Activated B cell treated with CpG ODN at 0.5 μM for 24 hours (primary cell): ENCODE results near the gene OCIAD2. TPM values are rescaled to one million over a fixed set of nuclear protein-coding genes. Genes with fewer than 3 reads are reported as not detected.

Experiments used
- ATAC-seq: fragments of 200-7000 bp; cut with Tn5 transposase; one replicate; pipeline ENCODE4 v1.10.0; 2021; ENCODE audit warnings: low read depth, mild to moderate bottlenecking, moderate library complexity
- CTCF ChIA-PET: fragments of 350-600 bp; sonication (Branson Sonifier 250); formaldehyde crosslinking; loops from one replicate; lab custom pipeline; 2021; ENCODE audit warnings: antibody characterized with exemption; lab: Charles Lee
- POLR2A ChIA-PET: fragments of 350-600 bp; sonication (Branson Sonifier 250); formaldehyde crosslinking; loops from one replicate; lab custom pipeline; 2021; ENCODE audit warnings: antibody characterized with exemption; lab: Charles Lee
- DNase-seq: peaks from one replicate; pipeline ENCODE4 v3.0.0; 2022
- H3K27ac Mint-ChIP-seq: one replicate; pipeline ENCODE4 v1.8.0; 2020; ENCODE audit warnings: mixed read lengths
- H3K27me3 Mint-ChIP-seq: one replicate; pipeline ENCODE4 v1.8.0; 2021; ENCODE audit warnings: mixed read lengths
- H3K36me3 Mint-ChIP-seq: one replicate; pipeline ENCODE4 v1.8.0; 2021; ENCODE audit warnings: low read depth, mixed read lengths
- H3K4me1 Mint-ChIP-seq: one replicate; pipeline ENCODE4 v1.8.0; 2021; ENCODE audit warnings: mixed read lengths
- H3K4me3 Mint-ChIP-seq: one replicate; pipeline ENCODE4 v1.8.0; 2020; ENCODE audit warnings: mild to moderate bottlenecking, mixed read lengths
- H3K9me3 Mint-ChIP-seq: one replicate; pipeline ENCODE4 v1.8.0; 2020; ENCODE audit warnings: mixed read lengths
- intact Hi-C: fragments of 100-400 bp; cut with micrococcal nuclease; formaldehyde crosslinking; loops from one replicate; pipeline ENCODE4 v1.15.1; 2024
- total RNA-seq: library from RNA; stranded (reverse); gene quantifications from 2 replicates; pipeline ENCODE4 v1.2.3, GENCODE V29; 2022
- TF ChIP-seq, protein P1 (sequence below): fragments of 200-600 bp; IDR thresholded peaks from one replicate; pipeline ENCODE4 v1.8.0; 2022; ENCODE audit warnings: antibody characterized with exemption, mild to moderate bottlenecking

Gene OCIAD2
- total RNA-seq, 1 donor from 2014 or later: 38.3 TPM

DNA sequence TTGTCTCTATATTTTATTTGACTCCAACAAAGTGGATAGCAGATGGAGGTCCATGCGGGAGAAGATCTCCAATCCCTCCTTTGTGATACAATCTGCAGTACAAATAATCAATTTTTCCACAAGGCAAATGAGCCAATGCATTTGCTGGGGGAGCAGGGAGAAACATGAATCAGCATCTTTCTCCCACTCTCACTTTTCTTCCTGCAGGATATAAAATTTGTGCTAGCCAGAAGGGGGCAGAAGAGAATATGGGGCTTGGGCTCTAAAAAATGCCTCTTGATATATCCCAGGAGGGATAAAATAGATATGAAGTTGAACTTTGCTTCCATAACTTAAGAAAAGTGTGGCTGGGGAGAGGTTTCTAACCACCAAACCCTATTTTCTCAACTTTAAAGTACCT lies 41.2 kb upstream of the OCIAD2 start:
- POLR2A ChIA-PET: no interaction called here
- intact Hi-C loops: no loop called here

DNA sequence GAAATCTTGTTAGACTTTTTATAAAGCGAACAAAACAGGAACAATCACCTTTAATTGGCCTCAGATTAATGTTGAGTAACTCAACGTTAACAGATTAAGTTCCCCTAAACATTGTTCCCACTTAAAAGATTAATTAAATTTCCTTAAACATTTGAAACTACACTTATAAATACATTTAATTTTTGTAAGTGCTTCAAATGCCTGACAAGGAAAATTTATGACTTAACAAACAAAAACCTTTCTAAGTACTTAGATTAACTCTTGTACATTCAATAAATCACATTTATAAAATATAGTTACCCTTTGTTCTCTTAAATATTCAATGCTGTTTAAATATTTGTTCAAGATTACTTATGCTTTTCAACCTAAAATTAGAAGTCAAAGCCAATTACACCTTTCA lies 39.4 kb upstream of the OCIAD2 start:
- ChIA-PET POLR2A (no interaction called here), CTCF (interaction anchor here (1.0 kb wide), 1 partner anchor 366 kb away, joined by 3 read pairs; no protein-coding TSS in a partner anchor)
- H3K4me3 Mint-ChIP-seq: no peak overlapping the region
- intact Hi-C loops: no loop called here
- no peak for DNase-seq
- no peaks in the 10 kb centered on the region for H3K4me1 Mint-ChIP-seq
- H3K27ac Mint-ChIP-seq: no peak overlapping the region
- no peaks in the 10 kb centered on the region for H3K36me3 Mint-ChIP-seq
- ATAC-seq: no peak
- TF ChIP-seq, protein P1, sequence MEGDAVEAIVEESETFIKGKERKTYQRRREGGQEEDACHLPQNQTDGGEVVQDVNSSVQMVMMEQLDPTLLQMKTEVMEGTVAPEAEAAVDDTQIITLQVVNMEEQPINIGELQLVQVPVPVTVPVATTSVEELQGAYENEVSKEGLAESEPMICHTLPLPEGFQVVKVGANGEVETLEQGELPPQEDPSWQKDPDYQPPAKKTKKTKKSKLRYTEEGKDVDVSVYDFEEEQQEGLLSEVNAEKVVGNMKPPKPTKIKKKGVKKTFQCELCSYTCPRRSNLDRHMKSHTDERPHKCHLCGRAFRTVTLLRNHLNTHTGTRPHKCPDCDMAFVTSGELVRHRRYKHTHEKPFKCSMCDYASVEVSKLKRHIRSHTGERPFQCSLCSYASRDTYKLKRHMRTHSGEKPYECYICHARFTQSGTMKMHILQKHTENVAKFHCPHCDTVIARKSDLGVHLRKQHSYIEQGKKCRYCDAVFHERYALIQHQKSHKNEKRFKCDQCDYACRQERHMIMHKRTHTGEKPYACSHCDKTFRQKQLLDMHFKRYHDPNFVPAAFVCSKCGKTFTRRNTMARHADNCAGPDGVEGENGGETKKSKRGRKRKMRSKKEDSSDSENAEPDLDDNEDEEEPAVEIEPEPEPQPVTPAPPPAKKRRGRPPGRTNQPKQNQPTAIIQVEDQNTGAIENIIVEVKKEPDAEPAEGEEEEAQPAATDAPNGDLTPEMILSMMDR: no peak
- no peaks in the 10 kb centered on the region for H3K9me3 Mint-ChIP-seq
- H3K27me3 Mint-ChIP-seq: peaks cover 19% of the 10 kb centered on the region

More for the DNA sequence above, 41.2 kb upstream of the OCIAD2 start:
- Mint-ChIP-seq H3K4me1 (no peaks in the 10 kb centered on the region), H3K4me3 (no peak overlapping the region), H3K27me3 (peaks cover 15% of the 10 kb centered on the region), H3K36me3 (no peaks in the 10 kb centered on the region), H3K9me3 (peaks cover 2% of the 10 kb centered on the region), H3K27ac (no peak overlapping the region)
- TF ChIP-seq, protein P1: no peak
- DNase-seq (no peak), ATAC-seq (no peak)
- CTCF ChIA-PET: no interaction called here

DNA sequence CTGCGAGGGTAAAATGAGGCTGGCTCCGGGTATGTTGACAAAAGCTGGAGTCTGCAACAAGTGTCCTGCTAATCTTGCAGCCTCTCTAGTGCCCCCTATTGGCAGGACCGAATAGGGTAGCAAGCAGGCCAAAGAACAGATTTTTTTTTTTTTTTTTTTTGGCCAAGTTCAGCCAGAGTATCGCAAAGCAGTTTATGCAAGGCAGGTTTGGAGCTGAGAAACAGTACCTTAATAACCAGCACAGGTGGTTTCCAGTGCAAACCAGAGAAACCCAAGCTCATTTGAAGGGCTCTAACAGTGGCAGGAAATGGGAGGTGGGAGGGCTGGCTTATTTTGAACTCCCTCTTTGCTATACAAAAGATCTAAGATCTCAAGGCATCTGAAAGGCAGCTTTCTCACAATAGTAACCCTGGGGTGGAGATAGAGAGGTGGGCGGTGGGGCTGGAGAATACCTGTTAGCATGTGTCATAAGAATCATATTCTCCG lies 38.2 kb upstream of the OCIAD2 start:
- no peak overlapping the region for H3K4me3 Mint-ChIP-seq
- ATAC-seq (no peak), DNase-seq (no peak)
- no peaks in the 10 kb centered on the region for H3K9me3 Mint-ChIP-seq
- H3K4me1 Mint-ChIP-seq: no peaks in the 10 kb centered on the region
- H3K36me3 Mint-ChIP-seq: no peaks in the 10 kb centered on the region
- TF ChIP-seq, protein P1: no peak
- ChIA-PET CTCF (interaction anchor here (1.0 to 1.5 kb wide), 2 partner anchors 18 to 366 kb away, joined by 3 to 7 read pairs; no protein-coding TSS in a partner anchor), POLR2A (no interaction called here)
- intact Hi-C loops: no loop called here
- peaks cover 15% of the 10 kb centered on the region for H3K27me3 Mint-ChIP-seq
- no peak overlapping the region for H3K27ac Mint-ChIP-seq

DNA sequence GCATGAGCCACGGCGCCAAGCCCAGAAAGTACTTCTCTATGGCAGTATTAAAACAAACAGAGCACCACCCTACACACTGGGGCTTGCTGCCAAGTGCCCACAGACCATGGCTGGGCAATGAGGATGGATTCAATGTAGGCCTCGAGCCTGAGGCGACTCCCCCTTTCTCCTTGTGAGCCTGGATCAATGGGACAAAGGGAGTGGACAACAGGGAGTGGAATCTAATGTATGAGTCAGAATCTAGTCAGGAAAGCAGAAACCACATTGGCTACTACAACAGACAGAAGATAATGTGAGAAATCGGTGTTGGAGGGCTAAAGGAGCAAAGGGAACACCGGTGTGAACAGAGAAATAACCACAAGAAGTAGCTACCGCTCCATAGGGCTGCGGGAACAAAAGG lies 37.7 kb upstream of the OCIAD2 start:
- ChIA-PET POLR2A (no interaction called here), CTCF (interaction anchor here (1.0 to 1.5 kb wide), 2 partner anchors 19 to 366 kb away, joined by 3 to 7 read pairs; no protein-coding TSS in a partner anchor)
- Mint-ChIP-seq H3K27me3 (peaks cover 15% of the 10 kb centered on the region), H3K4me3 (no peak overlapping the region), H3K4me1 (no peaks in the 10 kb centered on the region), H3K36me3 (no peaks in the 10 kb centered on the region), H3K9me3 (no peaks in the 10 kb centered on the region), H3K27ac (no peak overlapping the region)
- DNase-seq (no peak), ATAC-seq (no peak)
- TF ChIP-seq, protein P1: no peak
- intact Hi-C loops: no loop called here

DNA sequence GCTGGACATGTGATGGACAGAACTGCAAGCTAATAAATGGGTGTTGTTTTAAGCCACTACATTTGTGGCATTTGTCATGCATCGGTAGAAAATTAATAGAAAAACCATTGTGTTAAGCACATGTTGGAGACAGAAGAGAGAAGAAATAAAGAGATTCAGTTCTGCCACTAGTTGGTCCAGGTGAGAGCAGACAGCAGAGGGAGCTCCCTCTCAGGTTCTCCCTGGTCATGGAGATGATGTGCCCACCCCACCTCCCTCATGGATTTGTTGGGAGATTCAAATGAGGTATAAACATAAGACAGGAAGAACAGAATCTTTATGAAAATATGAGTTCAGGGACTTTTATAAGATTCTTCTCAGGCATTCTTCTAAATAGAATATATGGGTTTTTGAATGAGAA lies 36.8 kb upstream of the OCIAD2 start:
- ChIA-PET CTCF (interaction anchor here (1.5 kb wide), 1 partner anchor 19 kb away, joined by 3 read pairs; no protein-coding TSS in a partner anchor), POLR2A (no interaction called here)
- no peak overlapping the region for H3K27ac Mint-ChIP-seq

More for the DNA sequence above, 36.8 kb upstream of the OCIAD2 start:
- no peaks in the 10 kb centered on the region for H3K36me3 Mint-ChIP-seq
- no peak for DNase-seq
- TF ChIP-seq, protein P1: no peak
- ATAC-seq: no peak
- peaks cover 15% of the 10 kb centered on the region for H3K27me3 Mint-ChIP-seq
- no peaks in the 10 kb centered on the region for H3K4me1 Mint-ChIP-seq
- H3K4me3 Mint-ChIP-seq: no peak overlapping the region
- H3K9me3 Mint-ChIP-seq: no peaks in the 10 kb centered on the region
- intact Hi-C loops: no loop called here
